CD14-positive monocyte (primary cell): Measurements from ENCODE around the gene HDAC4. TPM values are rescaled to one million over a fixed set of nuclear protein-coding genes. Genes with fewer than 3 reads are reported as not detected.

Source experiments
- DNase-seq, 3 donors: peaks; one replicate each; pipeline ENCODE4 v3.0.0-alpha.2; 2011 to 2022
- H2AFZ ChIP-seq: 2 replicates; pipeline ENCODE4 v1.6.0; 2012; ENCODE audit warnings: mild to moderate bottlenecking, low read depth, low read length, inconsistent platforms; ENCODE audit not compliant: insufficient read depth, poor library complexity, severe bottlenecking
- H3K27ac ChIP-seq, 2 donors: 1 replicate in 1 of 2; 2 replicates in 1 of 2; pipeline ENCODE4 v1.5.1; 2012 to 2013; ENCODE audit warnings: low read length in 2 of 2, control low read depth in 1 of 2, inconsistent platforms in 1 of 2, low read depth in 1 of 2, mild to moderate bottlenecking in 1 of 2
- H3K27me3 ChIP-seq, 2 donors: one replicate each; pipeline versions ENCODE4 v1.6.0 to v1.6.1; 2011 to 2013; ENCODE audit warnings: low read length in 2 of 2; ENCODE audit not compliant: control insufficient read depth in 2 of 2, insufficient read depth in 2 of 2
- H3K36me3 ChIP-seq, 2 donors: replicated peaks in 1 of 2; 1 replicate in 1 of 2; 2 replicates in 1 of 2; pipeline versions ENCODE4 v1.5.1 to v1.6.1; 2012 to 2013; ENCODE audit warnings: low read length in 2 of 2, control low read depth in 1 of 2, inconsistent platforms in 1 of 2, mild to moderate bottlenecking in 1 of 2; ENCODE audit not compliant: insufficient read depth in 2 of 2, control insufficient read depth in 1 of 2
- H3K4me1 ChIP-seq, 2 donors: 1 replicate in 1 of 2; 2 replicates in 1 of 2; pipeline versions ENCODE4 v1.5.1 to v1.6.1; 2012 to 2013; ENCODE audit warnings: low read length in 2 of 2, control low read depth in 1 of 2, inconsistent platforms in 1 of 2, mild to moderate bottlenecking in 1 of 2, moderate library complexity in 1 of 2; ENCODE audit not compliant: insufficient read depth in 2 of 2, control insufficient read depth in 1 of 2
- H3K4me2 ChIP-seq: replicated peaks from 2 replicates; pipeline ENCODE3; 2012; ENCODE audit warnings: low read length, moderate library complexity, mild to moderate bottlenecking; ENCODE audit not compliant: poor library complexity, severe bottlenecking; ENCODE audit errors: extremely low read depth
- H3K4me3 ChIP-seq, 3 experiments: fragments of 200-600 bp in 1 of 3; sonication (generic) in 1 of 3; replicated peaks in 1 of 3; 1 replicate in 2 of 3; 2 replicates in 1 of 3; pipeline ENCODE4 v1.5.1; 2011 to 2013; ENCODE audit warnings: low read length in 3 of 3, mild to moderate bottlenecking in 3 of 3, control low read depth in 2 of 3, low read depth in 2 of 3, inconsistent platforms in 1 of 3, moderate library complexity in 1 of 3
- H3K79me2 ChIP-seq: 2 replicates; pipeline ENCODE4 v1.6.0; 2012; ENCODE audit warnings: mild to moderate bottlenecking, control low read depth, inconsistent platforms, low read length, moderate library complexity; ENCODE audit not compliant: insufficient read depth
- H3K9ac ChIP-seq: 2 replicates; pipeline ENCODE4 v1.6.0; 2017; ENCODE audit warnings: low read length, mild to moderate bottlenecking; ENCODE audit not compliant: insufficient read depth, poor library complexity, severe bottlenecking
- H3K9me3 ChIP-seq, 2 donors: replicated peaks in 1 of 2; 1 replicate in 1 of 2; 2 replicates in 1 of 2; pipeline versions ENCODE4 v1.5.1 to v1.6.1; 2012 to 2013; ENCODE audit warnings: low read length in 2 of 2, control low read depth in 1 of 2; ENCODE audit not compliant: control insufficient read depth in 1 of 2, insufficient read depth in 1 of 2
- H4K20me1 ChIP-seq: 2 replicates; pipeline ENCODE4 v1.6.0; 2012; ENCODE audit warnings: mild to moderate bottlenecking, low read length, control low read depth, moderate library complexity; ENCODE audit not compliant: insufficient read depth
- H3K27ac Mint-ChIP-seq, 7 donors: one replicate each; pipeline ENCODE4 v1.8.0; 2020; ENCODE audit warnings: mild to moderate bottlenecking in 7 of 7, mixed read lengths in 7 of 7, moderate library complexity in 6 of 7, inconsistent platforms in 2 of 7
- H3K27me3 Mint-ChIP-seq, 3 donors: one replicate each; pipeline ENCODE4 v1.8.0; 2021 to 2022; ENCODE audit warnings: low read depth in 3 of 3, mild to moderate bottlenecking in 3 of 3, mixed read lengths in 3 of 3, moderate library complexity in 3 of 3, inconsistent platforms in 1 of 3
- H3K36me3 Mint-ChIP-seq, 2 donors: one replicate each; pipeline ENCODE4 v1.8.0; 2020; ENCODE audit warnings: mixed read lengths in 2 of 2, inconsistent platforms in 1 of 2, mild to moderate bottlenecking in 1 of 2
- H3K4me1 Mint-ChIP-seq: one replicate; pipeline ENCODE4 v1.8.0; 2020; ENCODE audit warnings: mild to moderate bottlenecking, mixed read lengths
- H3K4me3 Mint-ChIP-seq, 2 donors: one replicate each; pipeline ENCODE4 v1.8.0; 2020; ENCODE audit warnings: mild to moderate bottlenecking in 2 of 2, mixed read lengths in 2 of 2, moderate library complexity in 1 of 2
- H3K9me3 Mint-ChIP-seq, 7 donors: one replicate each; pipeline ENCODE4 v1.8.0; 2020 to 2022; ENCODE audit warnings: mixed read lengths in 7 of 7, mild to moderate bottlenecking in 6 of 7, moderate library complexity in 6 of 7, inconsistent platforms in 2 of 7
- CTCF ChIP-seq: fragments of 200-600 bp; IDR thresholded peaks from one replicate; pipeline ENCODE4 v1.8.0; 2022; ENCODE audit warnings: antibody characterized with exemption, mild to moderate bottlenecking
- WGBS: methylation state at CpG from one replicate; pipeline ENCODE4 v1.1.5; 2013; ENCODE audit warnings: missing lambda C conversion rate; ENCODE audit not compliant: insufficient coverage; 5-methylcytosine and 5-hydroxymethylcytosine counted together
- intact Hi-C, 2 donors: fragments of 100-400 bp; cut with micrococcal nuclease; formaldehyde crosslinking; loops; one replicate each; pipeline versions ENCODE4 v1.15.0 to v1.15.1; 2023
- polyA plus RNA-seq, 3 donors: library from polyadenylated mRNA; depleted of rRNA in 1 of 3; unstranded in 2 of 3; stranded (reverse) in 1 of 3; fragments of 300-500 nt in 2 of 3; fragments of >200 nt in 1 of 3; fragmentation: Illumina TruSeq in 2 of 3; gene quantifications; 1 replicate in 2 of 3; 2 replicates in 1 of 3; pipeline ENCODE4 v1.2.3, GENCODE V29; 2012 to 2021

Gene HDAC4
- polyA plus RNA-seq, 3 donors: 3.3 to 23.0 (median 4.5) TPM

- no peak overlapping the region for H3K27ac ChIP-seq
- H3K27me3 Mint-ChIP-seq: peaks cover 0 to 2% (median 0%) of the 10 kb centered on the region in 3 donors
- peaks cover 8 to 15% of the 10 kb centered on the region in 2 donors for H3K4me1 ChIP-seq
These were observed 102.6 kb downstream of the HDAC4 start for GRCh38 chr2:239298116-239298804.

More at GRCh38 chr2:239298116-239298804, 102.6 kb downstream of the HDAC4 start:
- H3K36me3 Mint-ChIP-seq: peaks cover 20 to 22% of the 10 kb centered on the region in 2 donors
- Histone ChIP-seq H3K9ac (no peak overlapping the region), H3K4me2 (no peak overlapping the region), H3K9me3 (no peaks in the 10 kb centered on the region), H3K4me3 (no peak overlapping the region), H2AFZ (no peak overlapping the region), H3K36me3 (peaks cover 0 to 12% of the 10 kb centered on the region in 2 donors), H3K27me3 (no peaks in the 10 kb centered on the region), H3K79me2 (peaks cover 96% of the 10 kb centered on the region), H4K20me1 (peaks cover 28% of the 10 kb centered on the region)
- peak overlapping the region in 3 of 7 donors; percentile 18 to 60 (median 58) for H3K27ac Mint-ChIP-seq
- H3K9me3 Mint-ChIP-seq: no peaks in the 10 kb centered on the region
- intact Hi-C loops: no loop called here
- no peak overlapping the region for H3K4me3 Mint-ChIP-seq
- 85% methylated on average over 11 of the region's 14 CpGs for WGBS
- DNase-seq: no peak
- TF ChIP-seq CTCF: no peak
- peaks cover 33% of the 10 kb centered on the region for H3K4me1 Mint-ChIP-seq
